ENCODE measurements around the gene STAG1.
"Not testable (repeated sequence)": the region's sequence is repeated elsewhere in the genome, so short reads cannot be mapped to it uniquely, and the experiment has no call there.

The STAG1 gene

GRCh38 chr3:136380530-136380929 lies 371.6 kb downstream of the STAG1 start:
- DNase-seq, result no peak

- DNase-seq, result no peak
Observed at GRCh38 chr3:136378011-136378410, 374.2 kb downstream of the STAG1 start.

- no peak for DNase-seq
Observed at GRCh38 chr3:136377508-136377907, 374.7 kb downstream of the STAG1 start.

- DNase-seq, result not testable (repeated sequence)
Observed at GRCh38 chr3:136375800-136376199, 376.4 kb downstream of the STAG1 start.

- no peak for DNase-seq
Observed at GRCh38 chr3:136366289-136366688, 385.9 kb downstream of the STAG1 start.

- no peak for DNase-seq
Observed at GRCh38 chr3:136353461-136353860, 398.7 kb downstream of the STAG1 start.

GRCh38 chr3:136351905-136352304 lies 400.3 kb downstream of the STAG1 start:
- no peak for DNase-seq

GRCh38 chr3:136351351-136351750 lies 400.8 kb downstream of the STAG1 start:
- DNase-seq, result no peak

GRCh38 chr3:136350557-136350956 lies 401.6 kb downstream of the STAG1 start:
- no peak for DNase-seq

- DNase-seq, result no peak
Observed at GRCh38 chr3:136350132-136350531, 402.0 kb downstream of the STAG1 start.

GRCh38 chr3:136346486-136346885 lies 405.7 kb downstream of the STAG1 start:
- DNase-seq, result no peak

- no peak for DNase-seq
Observed at GRCh38 chr3:136343873-136344555, 408.2 kb downstream of the STAG1 start.

GRCh38 chr3:136343446-136343845 lies 408.7 kb downstream of the STAG1 start:
- DNase-seq, result no peak

- DNase-seq, result no peak
Observed at GRCh38 chr3:136336329-136337100, 415.7 kb downstream of the STAG1 start.

- DNase-seq, result not testable (repeated sequence)
Observed at GRCh38 chr3:136334726-136335125, 417.5 kb downstream of the STAG1 start.

- no peak for DNase-seq
Observed at GRCh38 chr3:136334209-136334608, 418.0 kb downstream of the STAG1 start.

- DNase-seq, result no peak
Observed at GRCh38 chr3:136332776-136333175, 419.4 kb downstream of the STAG1 start.

- DNase-seq, result no peak
Observed at GRCh38 chr3:136332302-136332701, 419.9 kb downstream of the STAG1 start.

GRCh38 chr3:136330900-136331299 lies 421.3 kb downstream of the STAG1 start:
- DNase-seq, result no peak

GRCh38 chr3:136329593-136329992 lies 422.6 kb downstream of the STAG1 start:
- DNase-seq, result no peak

GRCh38 chr3:136327671-136328070 lies 424.5 kb downstream of the STAG1 start:
- DNase-seq, result no peak

GRCh38 chr3:136326316-136326715 lies 425.9 kb downstream of the STAG1 start:
- no peak for DNase-seq

GRCh38 chr3:136311968-136312367 lies 440.2 kb downstream of the STAG1 start:
- DNase-seq, result no peak

- DNase-seq, result no peak
Observed at GRCh38 chr3:136311261-136311660, 440.9 kb downstream of the STAG1 start.

- DNase-seq, result no peak
Observed at GRCh38 chr3:136305879-136306278, 446.3 kb downstream of the STAG1 start.

Data from 8988T (cell line).